Measurements from ENCODE around the gene RRAS2. TPM values are rescaled to one million over a fixed set of nuclear protein-coding genes. Genes with fewer than 3 reads are reported as not detected.

Gene RRAS2
- total and polyA plus RNA-seq, 10 of the 15 experiments (the other 5 are each of a cell fraction or from before 2014, with no cell fraction given), result 26.9 to 72.4 (median 45.4) TPM

DNA sequence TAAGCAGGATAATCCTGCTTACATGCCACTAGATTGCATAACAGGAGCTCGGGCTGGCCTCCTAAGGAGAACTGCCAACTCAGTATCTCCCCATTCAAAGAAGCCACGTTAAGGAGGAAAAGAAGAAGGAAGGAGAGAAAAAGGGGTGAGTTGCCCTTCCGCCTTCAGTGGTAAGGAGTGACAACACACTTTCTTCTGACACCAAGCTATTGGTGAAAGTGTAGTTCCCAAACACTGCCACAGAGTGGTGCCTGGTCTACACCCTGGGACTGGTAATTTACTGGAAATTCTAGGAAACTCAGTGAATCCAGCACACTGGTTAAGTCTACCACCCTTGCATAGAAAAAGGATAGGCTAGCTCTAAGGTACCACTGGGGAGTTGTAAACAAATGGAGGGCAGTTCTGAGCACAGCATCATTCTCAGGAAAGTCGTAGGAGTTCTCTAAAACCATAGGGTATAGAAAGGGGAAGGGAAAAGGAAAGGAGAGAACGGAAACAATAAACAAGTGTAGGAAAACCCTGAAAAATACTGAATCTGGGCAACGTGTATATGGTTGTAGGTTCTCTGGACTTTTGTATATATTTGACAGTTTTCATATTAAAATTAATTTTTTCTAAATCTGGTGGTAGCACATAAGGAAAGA, 58.2 kb downstream of the RRAS2 start:
- H3K27me3 ChIP-seq (replicated peaks in 1 of 2; ENCODE audit: control insufficient read depth in 2 of 2, insufficient read depth in 2 of 2, low read length in 1 of 2), result no peaks in the 10 kb centered on the region
- TF ChIP-seq, protein P1, sequence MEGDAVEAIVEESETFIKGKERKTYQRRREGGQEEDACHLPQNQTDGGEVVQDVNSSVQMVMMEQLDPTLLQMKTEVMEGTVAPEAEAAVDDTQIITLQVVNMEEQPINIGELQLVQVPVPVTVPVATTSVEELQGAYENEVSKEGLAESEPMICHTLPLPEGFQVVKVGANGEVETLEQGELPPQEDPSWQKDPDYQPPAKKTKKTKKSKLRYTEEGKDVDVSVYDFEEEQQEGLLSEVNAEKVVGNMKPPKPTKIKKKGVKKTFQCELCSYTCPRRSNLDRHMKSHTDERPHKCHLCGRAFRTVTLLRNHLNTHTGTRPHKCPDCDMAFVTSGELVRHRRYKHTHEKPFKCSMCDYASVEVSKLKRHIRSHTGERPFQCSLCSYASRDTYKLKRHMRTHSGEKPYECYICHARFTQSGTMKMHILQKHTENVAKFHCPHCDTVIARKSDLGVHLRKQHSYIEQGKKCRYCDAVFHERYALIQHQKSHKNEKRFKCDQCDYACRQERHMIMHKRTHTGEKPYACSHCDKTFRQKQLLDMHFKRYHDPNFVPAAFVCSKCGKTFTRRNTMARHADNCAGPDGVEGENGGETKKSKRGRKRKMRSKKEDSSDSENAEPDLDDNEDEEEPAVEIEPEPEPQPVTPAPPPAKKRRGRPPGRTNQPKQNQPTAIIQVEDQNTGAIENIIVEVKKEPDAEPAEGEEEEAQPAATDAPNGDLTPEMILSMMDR (IDR thresholded peaks at IDR 0.05 in 2 of 3, conservative IDR thresholded peaks at IDR 0.05 in 1 of 3; ENCODE audit: control insufficient read depth in 2 of 3, extremely low read depth in 1 of 3, insufficient read depth in 1 of 3, low read depth in 3 of 3, low read length in 3 of 3), result peak; percentile 77 to 91 (median 88)
- TF ChIP-seq IKZF2 (IDR thresholded peaks at IDR 0.05) (peak in 1 of 2 experiments; percentile 29; a peak in 1 of 4 replicates), POU2F2 (IDR thresholded peaks at IDR 0.05; ENCODE audit: borderline replicate concordance, low read depth, low read length) (0 out of 3 replicates have a peak, but pooled peaks have one; percentile 13), SIX5 (IDR thresholded peaks at IDR 0.05; ENCODE audit: low read depth, low read length, severe bottlenecking) (no peak), YY1 (IDR thresholded peaks at IDR 0.05; ENCODE audit: low read depth, low read length) (0 out of 2 replicates have a peak, but pooled peaks have one; percentile 27), RAD21 (IDR thresholded peaks at IDR 0.05; ENCODE audit: insufficient read depth, low read depth, low read length) (peak; percentile 95), USF2 (IDR thresholded peaks at IDR 0.05; ENCODE audit: borderline replicate concordance, low read depth, low read length) (no peak), ESRRA (IDR thresholded peaks at IDR 0.05; ENCODE audit: low read length) (no peak), SMARCA5 (IDR thresholded peaks at IDR 0.05) (0 out of 2 replicates have a peak, but pooled peaks have one; percentile 51), CBX3 (IDR thresholded peaks at IDR 0.05; ENCODE audit: borderline replicate concordance, low read depth) (no peak), SKIL (IDR thresholded peaks at IDR 0.05; ENCODE audit: low read depth, poor library complexity, severe bottlenecking) (no peak), RUNX3 (IDR thresholded peaks at IDR 0.05; ENCODE audit: low read length) (0 out of 2 replicates have a peak, but pooled peaks have one; percentile 32), EED (IDR thresholded peaks at IDR 0.05; ENCODE audit: low read depth) (0 out of 2 replicates have a peak, but pooled peaks have one; percentile 24), SMC3 (IDR thresholded peaks at IDR 0.05; ENCODE audit: borderline replicate concordance, low read length) (peak; percentile 90)
- TF ChIP-seq, protein P2, sequence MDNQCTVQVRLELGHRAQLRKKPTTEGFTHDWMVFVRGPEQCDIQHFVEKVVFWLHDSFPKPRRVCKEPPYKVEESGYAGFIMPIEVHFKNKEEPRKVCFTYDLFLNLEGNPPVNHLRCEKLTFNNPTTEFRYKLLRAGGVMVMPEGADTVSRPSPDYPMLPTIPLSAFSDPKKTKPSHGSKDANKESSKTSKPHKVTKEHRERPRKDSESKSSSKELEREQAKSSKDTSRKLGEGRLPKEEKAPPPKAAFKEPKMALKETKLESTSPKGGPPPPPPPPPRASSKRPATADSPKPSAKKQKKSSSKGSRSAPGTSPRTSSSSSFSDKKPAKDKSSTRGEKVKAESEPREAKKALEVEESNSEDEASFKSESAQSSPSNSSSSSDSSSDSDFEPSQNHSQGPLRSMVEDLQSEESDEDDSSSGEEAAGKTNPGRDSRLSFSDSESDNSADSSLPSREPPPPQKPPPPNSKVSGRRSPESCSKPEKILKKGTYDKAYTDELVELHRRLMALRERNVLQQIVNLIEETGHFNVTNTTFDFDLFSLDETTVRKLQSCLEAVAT (IDR thresholded peaks at IDR 0.05), result no peak
- no peak overlapping the region for H3K4me2 ChIP-seq (ENCODE audit: control insufficient read depth, insufficient read depth)
- H3K36me3 ChIP-seq (ENCODE audit: control insufficient read depth in 2 of 2, insufficient read depth in 2 of 2, low read length in 1 of 2), result no peaks in the 10 kb centered on the region
- TSS peak; percentile 14 for BruUV-seq (replicated peaks)
- FAIRE-seq (peak; percentile 23), DNase-seq (ENCODE audit: low read depth, low spot score) (no peak), ATAC-seq (peak; percentile 92)
- H3K9me3 ChIP-seq (replicated peaks; ENCODE audit: control insufficient read depth, insufficient read depth, low read length), result no peaks in the 10 kb centered on the region
- WGBS (ENCODE audit: insufficient coverage, insufficient replicate concordance, low lambda C conversion rate, missing lambda C conversion rate), result 37% methylated on average over 6 of the region's 6 CpGs
- ChIA-PET CTCF (interaction anchor here (0.6 to 15.6 kb wide), 42 partner anchors 9 to 528 kb away, joined by 3 to 271 read pairs (median 5); partner anchors contain the start of gene RRAS2), RAD21 (ENCODE audit: unreplicated experiment) (interaction anchor here (0.6 to 8.4 kb wide), 26 partner anchors 8 to 607 kb away, joined by 3 to 123 read pairs (median 4); no protein-coding TSS in a partner anchor), POLR2A (interaction anchor here (0.9 to 1.1 kb wide), 2 partner anchors 12 to 156 kb away, joined by 4 read pairs; no protein-coding TSS in a partner anchor), SMC1A (ENCODE audit: uncharacterized antibody, unreplicated experiment) (interaction anchor here (0.6 to 8.7 kb wide), 30 partner anchors 11 to 328 kb away, joined by 3 to 138 read pairs (median 4); partner anchors contain the start of gene COPB1)
- no peak overlapping the region for H2AFZ ChIP-seq (ENCODE audit: control insufficient read depth, low read depth, low read length)
- no peak overlapping the region for H3K27ac ChIP-seq (ENCODE audit: control insufficient read depth, insufficient read depth)
- in situ Hi-C loops (cut with MboI), result no loop called here
- H3K4me1 ChIP-seq (ENCODE audit: control insufficient read depth, insufficient read depth, low read length), result peaks cover 4% of the 10 kb centered on the region; the same call in 1 of the 2 replicates
- intact Hi-C loops (cut with micrococcal nuclease; ENCODE audit: unreplicated experiment), result loop anchor here (1.0 kb wide), 2 partner anchors 118 to 155 kb away; no protein-coding TSS in a partner anchor
- H3K4me3 ChIP-seq, result no peak overlapping the region
- H4K20me1 ChIP-seq (ENCODE audit: control insufficient read depth, insufficient read depth), result no peaks in the 10 kb centered on the region; the same call in 1 of the 2 replicates
- H3K79me2 ChIP-seq (ENCODE audit: control insufficient read depth, insufficient read depth, low read length), result peaks cover 66% of the 10 kb centered on the region
- H3K9ac ChIP-seq (ENCODE audit: control insufficient read depth, insufficient read depth, low read length), result no peak overlapping the region
